ENCODE data around the gene MITF. TPM values are rescaled to one million over a fixed set of nuclear protein-coding genes. Genes with fewer than 3 reads are reported as not detected.

The MITF gene, protein sequence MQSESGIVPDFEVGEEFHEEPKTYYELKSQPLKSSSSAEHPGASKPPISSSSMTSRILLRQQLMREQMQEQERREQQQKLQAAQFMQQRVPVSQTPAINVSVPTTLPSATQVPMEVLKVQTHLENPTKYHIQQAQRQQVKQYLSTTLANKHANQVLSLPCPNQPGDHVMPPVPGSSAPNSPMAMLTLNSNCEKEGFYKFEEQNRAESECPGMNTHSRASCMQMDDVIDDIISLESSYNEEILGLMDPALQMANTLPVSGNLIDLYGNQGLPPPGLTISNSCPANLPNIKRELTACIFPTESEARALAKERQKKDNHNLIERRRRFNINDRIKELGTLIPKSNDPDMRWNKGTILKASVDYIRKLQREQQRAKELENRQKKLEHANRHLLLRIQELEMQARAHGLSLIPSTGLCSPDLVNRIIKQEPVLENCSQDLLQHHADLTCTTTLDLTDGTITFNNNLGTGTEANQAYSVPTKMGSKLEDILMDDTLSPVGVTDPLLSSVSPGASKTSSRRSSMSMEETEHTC
- total RNA-seq: 26.5 TPM

DNA sequence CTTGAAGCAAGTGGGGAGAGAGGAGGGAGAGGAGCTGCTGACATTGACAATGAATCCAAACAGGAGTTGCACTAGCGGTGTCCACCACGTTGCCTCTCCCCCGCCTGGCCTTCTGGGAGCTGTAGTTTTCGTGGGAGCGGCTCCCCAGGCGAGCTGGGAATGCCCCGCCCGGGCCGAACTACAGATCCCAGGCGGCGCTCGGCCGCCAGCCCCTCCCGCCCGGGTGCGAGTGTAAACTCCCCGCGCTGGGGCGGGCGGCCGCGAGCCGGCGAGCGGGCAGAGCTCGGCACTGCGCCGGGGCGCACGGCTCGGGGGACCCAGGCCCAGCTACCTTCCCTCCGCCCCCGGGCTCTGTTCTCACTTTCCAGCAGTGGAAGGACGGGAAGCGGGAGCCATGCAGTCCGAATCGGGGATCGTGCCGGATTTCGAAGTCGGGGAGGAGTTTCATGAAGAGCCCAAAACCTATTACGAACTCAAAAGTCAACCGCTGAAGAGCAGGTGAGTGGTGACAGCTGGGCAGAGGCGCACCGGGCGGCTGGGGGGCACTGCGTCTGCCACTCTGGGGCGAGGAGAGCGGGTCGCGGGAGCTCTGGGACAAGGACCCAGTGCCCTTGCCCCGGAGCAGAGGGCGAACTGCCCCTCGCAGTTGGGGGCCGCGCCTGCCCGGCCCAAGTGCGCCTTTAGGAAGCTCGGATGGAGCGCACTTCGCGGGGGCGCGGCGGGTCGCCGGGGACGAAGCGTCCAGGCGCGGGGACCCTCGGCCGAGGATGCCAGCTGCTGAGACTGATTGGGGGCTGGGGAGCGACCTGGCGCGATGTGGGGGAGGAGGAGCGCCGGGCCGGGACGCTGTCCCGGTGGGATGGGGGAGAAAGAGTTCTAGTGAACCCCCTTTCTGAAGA, at the start of gene MITF:
Gene MITF (plus strand): TSS at position 261 of the 899 bp plus-strand sequence. CDS start 134 bp downstream, at position 395.
- DNase-seq (ENCODE audit: low spot score): peak; percentile 95
- intact Hi-C loops (cut with DNase I): no loop called here
- ATAC-seq: peak; percentile 99

DNA sequence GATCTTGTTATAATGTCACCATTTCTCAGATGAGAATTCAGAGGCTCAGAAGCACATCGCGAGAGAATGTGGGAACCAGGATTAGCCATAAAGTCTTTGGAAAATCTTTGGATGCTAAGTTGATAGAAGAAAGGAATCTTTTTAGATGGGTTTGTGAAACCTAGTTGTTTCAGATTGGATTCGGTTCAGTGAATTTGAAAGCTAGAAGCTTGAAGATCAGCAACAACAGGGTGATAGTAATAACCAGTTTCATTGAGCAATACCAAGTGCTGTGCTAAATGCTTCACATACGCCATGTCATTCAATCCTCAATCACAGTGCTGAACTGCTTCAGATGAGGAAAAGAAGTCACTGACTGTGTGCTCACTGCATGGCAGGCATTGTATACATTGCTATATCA, 47.4 kb upstream of the MITF start:
- DNase-seq (ENCODE audit: low spot score): no peak
- ATAC-seq: peak; percentile 53
- intact Hi-C loops (cut with DNase I): loop anchor here (10.0 kb wide), 2 partner anchors 103 to 253 kb away; no protein-coding TSS in a partner anchor

- no peak for ATAC-seq
- DNase-seq (ENCODE audit: low spot score): no peak
- intact Hi-C loops (cut with DNase I): loop anchor here (10.0 kb wide), 2 partner anchors 102 to 252 kb away; no protein-coding TSS in a partner anchor
Measured at GRCh38 chr3:69692761-69693160, 46.5 kb upstream of the MITF start.

GRCh38 chr3:69695443-69695842, 43.8 kb upstream of the MITF start:
- intact Hi-C loops (cut with DNase I): loop anchor here (10.0 kb wide), 2 partner anchors 99 to 249 kb away; no protein-coding TSS in a partner anchor
- ATAC-seq: no peak

DNA sequence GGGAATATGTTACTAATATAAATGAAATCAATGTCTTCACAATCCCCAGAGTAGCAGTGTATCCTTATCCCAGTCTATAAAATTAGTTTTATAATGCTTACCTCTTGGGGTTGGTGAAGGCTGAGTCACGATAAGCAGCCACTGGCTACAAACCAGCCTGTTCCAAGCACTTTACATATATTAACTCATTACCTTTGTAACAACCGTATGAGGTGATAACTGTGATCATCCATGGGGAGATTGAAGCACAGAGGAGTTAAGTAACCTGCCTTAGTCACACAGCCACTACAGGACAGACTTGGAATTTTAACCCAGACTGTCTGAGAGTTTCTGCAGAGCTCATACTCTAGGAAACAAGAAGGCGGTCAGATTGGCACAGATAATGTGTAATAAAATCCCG, 43.3 kb upstream of the MITF start:
- intact Hi-C loops (cut with DNase I): loop anchor here (10.0 kb wide), 2 partner anchors 99 to 249 kb away; no protein-coding TSS in a partner anchor

More at GRCh38 chr3:69695443-69695842, 43.8 kb upstream of the MITF start:
- no peak for DNase-seq (ENCODE audit: low spot score)

DNA sequence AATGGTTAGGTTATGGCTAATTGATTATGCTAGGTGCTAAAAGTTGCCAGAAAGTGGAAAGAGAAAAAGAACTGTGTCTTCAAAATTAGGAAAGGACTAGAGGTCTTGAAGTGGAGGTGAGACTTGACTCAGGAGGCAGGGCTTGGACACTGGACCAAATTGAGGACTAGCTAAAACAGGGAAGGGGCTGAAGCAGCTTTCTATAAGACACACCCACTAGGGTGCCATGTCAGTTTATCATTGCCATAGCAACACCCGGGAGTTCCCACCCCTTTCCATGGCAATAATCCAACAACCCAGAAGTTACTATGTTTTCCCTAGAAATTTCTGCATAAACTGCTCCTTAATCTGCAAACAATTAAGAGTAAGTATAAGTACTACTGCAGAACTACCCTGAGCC, 42.9 kb upstream of the MITF start:
- intact Hi-C loops (cut with DNase I): loop anchor here (10.0 kb wide), 2 partner anchors 98 to 248 kb away; no protein-coding TSS in a partner anchor
- ATAC-seq: no peak

More for the DNA sequence above, 43.3 kb upstream of the MITF start:
- DNase-seq (ENCODE audit: low spot score) (no peak), ATAC-seq (no peak)

DNA sequence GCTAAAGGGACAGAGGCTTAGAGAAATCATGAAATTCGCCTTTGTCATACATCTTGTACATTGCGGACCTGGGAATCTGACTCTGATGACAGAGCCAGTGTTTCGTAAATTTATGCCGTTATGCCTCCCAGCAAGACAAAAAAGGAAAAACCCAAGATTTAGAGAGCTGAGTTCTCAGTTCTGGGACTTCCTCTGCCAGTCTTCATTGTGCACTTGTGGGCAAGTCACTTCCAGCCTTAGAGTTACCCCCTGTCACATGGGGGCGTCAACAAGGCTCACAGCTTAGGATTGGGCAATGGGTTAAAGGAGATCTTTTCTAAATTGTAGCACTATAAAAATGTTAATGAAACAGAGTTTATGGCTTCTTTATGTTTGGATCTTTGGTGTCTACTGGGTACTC, 41.9 kb upstream of the MITF start:
- ATAC-seq (no peak), DNase-seq (ENCODE audit: low spot score) (no peak)
- intact Hi-C loops (cut with DNase I): loop anchor here (10.0 kb wide), 2 partner anchors 97 to 247 kb away; no protein-coding TSS in a partner anchor

More for the DNA sequence above, 42.9 kb upstream of the MITF start:
- DNase-seq (ENCODE audit: low spot score): no peak

DNA sequence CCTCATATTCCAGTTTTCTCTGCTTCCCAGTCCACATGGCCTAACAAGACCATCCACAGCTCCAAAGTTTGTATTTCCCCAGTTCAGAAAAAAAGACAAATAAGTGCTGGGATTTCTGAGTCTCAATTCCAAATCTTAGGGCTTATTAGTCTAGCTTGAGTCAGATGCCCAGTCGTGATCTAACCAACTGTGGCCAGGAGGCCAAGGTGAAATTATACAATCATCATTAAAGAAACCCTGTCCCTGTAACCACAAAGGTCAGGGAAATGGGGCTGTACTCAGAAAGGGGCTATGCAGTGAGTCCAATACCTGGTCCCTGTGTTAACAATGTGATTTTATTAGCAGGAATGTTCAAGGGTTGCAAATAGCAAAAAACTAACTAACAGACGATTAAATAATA, 40.5 kb upstream of the MITF start:
- no peak for ATAC-seq
- intact Hi-C loops (cut with DNase I): loop anchor here (10.0 kb wide), 2 partner anchors 96 to 246 kb away; no protein-coding TSS in a partner anchor
- DNase-seq (ENCODE audit: low spot score): no peak

GRCh38 chr3:69699183-69699582, 40.1 kb upstream of the MITF start:
- DNase-seq (ENCODE audit: low spot score) (no peak), ATAC-seq (no peak)
- intact Hi-C loops (cut with DNase I): loop anchor here (10.0 kb wide), 2 partner anchors 96 to 246 kb away; no protein-coding TSS in a partner anchor

DNA sequence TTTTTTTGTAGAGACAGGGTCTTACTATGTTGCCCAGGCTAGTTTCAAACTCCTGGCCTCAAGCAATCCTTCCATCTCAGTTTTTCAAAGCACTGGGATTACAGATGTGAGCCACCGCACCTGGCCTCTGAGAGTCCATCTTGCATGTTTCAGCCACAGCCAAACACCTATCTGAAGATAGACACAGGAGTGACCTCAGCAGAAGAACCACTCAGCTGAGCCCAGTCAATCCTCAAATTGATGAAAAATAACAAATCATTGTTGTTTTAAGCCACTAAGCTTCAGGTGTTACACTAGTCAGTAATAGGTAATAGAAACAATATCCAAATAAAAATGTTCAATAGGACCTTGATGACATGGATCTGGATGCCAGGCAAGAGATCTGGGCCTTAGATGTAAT, 38.3 kb upstream of the MITF start:
- ATAC-seq (no peak), DNase-seq (ENCODE audit: low spot score) (no peak)
- intact Hi-C loops (cut with DNase I): no loop called here

DNA sequence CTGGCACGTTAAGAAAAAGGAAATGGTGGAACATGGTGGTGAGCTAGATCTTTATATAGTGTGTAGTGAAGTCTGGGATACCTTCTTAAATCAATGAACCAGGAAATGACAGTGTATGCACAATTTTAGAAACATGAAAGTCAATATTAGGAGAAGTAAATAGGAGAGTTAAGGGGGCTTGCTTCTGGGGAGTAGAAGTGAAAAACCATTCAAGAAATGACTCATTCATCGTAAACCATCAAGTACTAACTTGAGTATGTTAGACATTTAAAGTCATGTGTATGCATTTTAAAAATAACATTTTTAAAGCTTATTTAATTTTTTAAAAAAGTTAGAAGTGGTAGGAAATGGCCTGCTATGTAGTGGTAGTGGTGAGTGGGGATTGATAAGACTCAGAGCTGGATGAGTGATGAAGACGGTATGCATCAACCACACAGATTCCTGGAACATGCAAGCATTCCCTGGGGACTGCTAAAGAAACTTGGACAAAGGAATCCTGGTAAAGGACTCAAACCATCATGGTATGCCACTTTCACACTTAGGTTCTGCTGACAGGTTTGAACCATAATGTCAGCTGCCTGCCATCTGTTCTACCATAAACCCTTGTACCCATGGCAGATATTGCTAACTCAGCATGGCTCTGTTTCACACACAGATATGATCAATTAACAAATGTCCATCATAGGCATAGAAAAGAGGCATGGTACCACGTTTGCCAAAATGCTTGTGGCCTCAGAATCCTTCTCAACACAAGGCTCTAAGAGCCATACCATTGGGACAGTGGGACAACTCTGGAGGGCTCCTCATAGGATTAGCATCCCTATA, 28.9 kb upstream of the MITF start:
- ATAC-seq: no peak
- intact Hi-C loops (cut with DNase I): no loop called here
- no peak for DNase-seq (ENCODE audit: low spot score)

GRCh38 chr3:69712269-69712668, 27.0 kb upstream of the MITF start:
- intact Hi-C loops (cut with DNase I): no loop called here
- DNase-seq (ENCODE audit: low spot score) (no peak), ATAC-seq (no peak)

GRCh38 chr3:69712933-69713332, 26.3 kb upstream of the MITF start:
- DNase-seq (ENCODE audit: low spot score): no peak
- intact Hi-C loops (cut with DNase I): no loop called here
- no peak for ATAC-seq

DNA sequence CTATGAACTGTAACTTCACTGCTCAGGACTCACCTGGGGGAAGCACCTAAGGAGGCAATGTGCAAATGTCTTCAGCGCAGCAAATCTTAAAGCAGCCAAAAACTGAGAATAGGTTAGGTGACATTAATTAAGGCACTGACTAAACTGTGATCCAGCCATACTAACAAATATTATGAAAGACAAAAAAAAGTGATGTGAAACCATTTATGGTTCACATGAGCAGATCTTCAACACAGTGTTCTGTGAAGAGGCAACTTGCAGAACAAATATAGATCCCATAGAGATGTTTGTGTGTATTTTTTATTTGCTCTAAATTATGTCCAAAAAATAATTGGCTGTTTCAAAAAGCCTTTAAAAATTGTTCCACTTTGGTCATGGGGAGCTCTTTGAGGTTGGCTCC, 24.1 kb upstream of the MITF start:
- DNase-seq (ENCODE audit: low spot score) (no peak), ATAC-seq (no peak)
- intact Hi-C loops (cut with DNase I): no loop called here

- DNase-seq (ENCODE audit: low spot score) (no peak), ATAC-seq (peak; percentile 59)
- intact Hi-C loops (cut with DNase I): no loop called here
Measured at GRCh38 chr3:69716119-69716518, 23.1 kb upstream of the MITF start.

- DNase-seq (ENCODE audit: low spot score) (no peak), ATAC-seq (no peak)
- intact Hi-C loops (cut with DNase I): no loop called here
Measured at GRCh38 chr3:69718866-69719586, 20.2 kb upstream of the MITF start.

DNA sequence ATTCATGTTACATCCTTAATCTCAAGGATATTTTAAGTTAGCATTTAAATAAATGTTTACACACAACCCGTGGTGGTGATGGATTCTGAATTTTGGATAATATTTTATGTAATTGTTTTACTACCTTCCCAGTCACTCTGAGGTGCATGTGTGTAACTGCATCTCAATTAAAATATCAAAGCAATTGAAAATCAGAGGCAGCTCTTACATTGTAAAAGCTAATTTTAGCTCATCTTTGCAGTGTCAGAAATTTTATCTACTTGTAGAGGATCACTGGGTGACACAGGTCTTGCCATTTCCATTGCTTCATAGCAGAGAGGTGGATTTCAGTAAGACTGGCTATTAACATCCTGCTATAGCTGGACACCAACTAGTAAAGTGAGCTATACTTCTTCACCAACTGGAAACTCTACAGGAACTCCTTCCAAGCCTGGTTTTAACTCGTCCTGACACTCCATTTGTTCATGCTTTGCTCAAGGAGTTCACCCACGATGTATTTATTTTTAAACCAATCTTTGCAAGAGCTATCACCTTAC, 19.6 kb upstream of the MITF start:
- DNase-seq (ENCODE audit: low spot score): no peak
- intact Hi-C loops (cut with DNase I): no loop called here
- no peak for ATAC-seq

Data from sciatic nerve (tissue), 2 donors.